ENCODE measurements around the gene CDH26.
A peak's percentile ranks its signal among the peaks of the same experiment; 100 is the strongest.

CDH26 gene

GRCh38 chr20:60050193-60050947 is 92.1 kb downstream of the CDH26 start:
- no peak for DNase-seq

- no peak for DNase-seq
Measured at GRCh38 chr20:60051911-60052310, 93.7 kb downstream of the CDH26 start.

GRCh38 chr20:60052322-60052721 is 94.1 kb downstream of the CDH26 start:
- DNase-seq = no peak

- no peak for DNase-seq
Measured at GRCh38 chr20:60053125-60053817, 95.0 kb downstream of the CDH26 start.

GRCh38 chr20:60053818-60054190 is 95.6 kb downstream of the CDH26 start:
- no peak for DNase-seq

- no peak for DNase-seq
Measured at GRCh38 chr20:60054716-60055634, 96.8 kb downstream of the CDH26 start.

GRCh38 chr20:60055740-60056139 is 97.5 kb downstream of the CDH26 start:
- no peak for DNase-seq

- DNase-seq = no peak
Measured at GRCh38 chr20:60056407-60057122, 98.3 kb downstream of the CDH26 start.

GRCh38 chr20:60057123-60057865 is 99.1 kb downstream of the CDH26 start:
- peak; percentile 62 for DNase-seq

GRCh38 chr20:60057866-60058807 is 99.9 kb downstream of the CDH26 start:
- peak; percentile 20 for DNase-seq

- DNase-seq = no peak
Measured at GRCh38 chr20:60058879-60059278, 100.7 kb downstream of the CDH26 start.

- DNase-seq = no peak
Measured at GRCh38 chr20:60060006-60060557, 101.9 kb downstream of the CDH26 start.

- no peak for DNase-seq
Measured at GRCh38 chr20:60060593-60060992, 102.4 kb downstream of the CDH26 start.

- no peak for DNase-seq
Measured at GRCh38 chr20:60062431-60063047, 104.3 kb downstream of the CDH26 start.

GRCh38 chr20:60063048-60063451 is 104.8 kb downstream of the CDH26 start:
- no peak for DNase-seq

GRCh38 chr20:60063739-60064380 is 105.6 kb downstream of the CDH26 start:
- DNase-seq = no peak
